HG03045 (cell line): ENCODE results near the gene MAP3K1.

Experiments
- ATAC-seq: cut with Tn5 transposase; IDR thresholded peaks from one replicate; pipeline ENCODE4 v1.9.1; 2021; ENCODE audit warnings: mild to moderate bottlenecking, moderate library complexity; ENCODE audit not compliant: unreplicated experiment

MAP3K1 gene

DNA sequence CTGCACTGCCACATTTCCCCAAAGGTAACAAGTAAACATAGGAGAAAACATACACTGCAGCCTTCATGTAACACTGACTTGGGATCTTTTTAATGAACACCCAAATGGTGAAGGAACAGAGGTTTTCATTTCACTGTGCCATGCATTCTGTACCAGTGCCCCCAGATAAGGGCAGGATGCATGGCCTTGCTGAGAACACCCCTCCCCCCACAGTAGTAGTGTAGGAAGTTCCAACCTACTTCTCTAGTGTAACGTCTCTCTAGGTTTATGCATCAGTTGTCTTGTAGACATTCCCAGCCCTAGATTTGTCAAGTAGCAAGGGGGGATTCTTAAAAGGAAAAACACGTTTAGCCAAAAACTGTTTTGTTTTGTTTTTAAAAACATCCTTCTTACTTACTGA is 29.9 kb downstream of the MAP3K1 start:
- ATAC-seq, result no peak

GRCh38 chr5:56845904-56846480 is 30.6 kb downstream of the MAP3K1 start:
- ATAC-seq, result no peak

GRCh38 chr5:56848206-56848605 is 32.9 kb downstream of the MAP3K1 start:
- ATAC-seq, result no peak

- no peak for ATAC-seq
Observed at GRCh38 chr5:56849671-56850070, 34.3 kb downstream of the MAP3K1 start.

DNA sequence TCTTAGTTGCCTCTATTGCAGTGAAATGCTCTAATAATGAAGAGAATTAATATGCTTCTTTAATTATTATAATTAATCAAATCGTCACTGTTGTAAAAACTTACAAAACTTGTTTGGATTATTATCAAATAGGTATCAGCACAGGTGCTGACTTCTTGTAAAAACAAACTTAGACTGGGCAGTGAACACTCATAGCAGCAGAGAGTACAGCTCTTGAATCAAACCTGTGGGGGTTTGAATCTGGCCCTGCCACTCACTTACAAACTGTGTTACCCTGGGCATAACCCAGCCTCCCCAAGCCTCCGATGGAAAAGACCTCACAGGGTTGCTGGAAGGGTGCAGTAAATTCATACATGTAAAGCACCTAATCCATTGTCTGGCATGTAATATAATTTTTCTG is 35.1 kb downstream of the MAP3K1 start:
- no peak for ATAC-seq

DNA sequence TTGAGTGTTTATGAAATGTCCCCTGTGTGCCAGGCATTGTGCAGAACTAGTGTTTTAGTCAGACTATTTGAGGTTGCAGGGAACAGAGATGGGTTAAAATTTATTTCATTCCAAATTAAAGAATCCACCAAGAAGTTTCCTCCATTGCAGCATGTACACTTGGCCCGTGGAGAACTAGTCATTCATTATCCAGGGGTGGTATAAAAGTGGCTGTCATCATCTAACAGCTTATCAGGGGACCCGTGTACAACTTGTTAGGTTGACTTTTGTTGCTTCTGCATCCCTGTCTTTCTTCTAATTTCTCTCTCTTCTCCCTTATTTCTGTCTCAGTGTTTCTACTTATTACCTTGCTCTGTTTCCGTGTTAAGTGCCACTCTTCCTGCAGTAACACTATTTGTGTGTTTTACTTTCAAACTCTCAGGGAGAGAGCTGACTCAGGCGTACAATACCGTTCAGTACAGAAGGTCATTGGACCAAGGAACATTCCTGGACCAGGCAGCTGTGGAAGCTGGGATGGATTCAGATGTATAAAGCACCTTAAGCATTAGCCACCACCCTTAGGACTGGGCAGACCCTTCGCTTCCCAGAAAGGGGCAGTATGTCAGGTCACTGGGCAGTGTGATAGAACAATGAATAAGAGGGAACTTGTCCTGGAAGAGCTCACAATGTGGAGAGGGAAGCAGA is 36.1 kb downstream of the MAP3K1 start:
- no peak for ATAC-seq

- no peak for ATAC-seq
Observed at GRCh38 chr5:56852228-56853000, 37.1 kb downstream of the MAP3K1 start.

GRCh38 chr5:56853698-56854097 is 38.3 kb downstream of the MAP3K1 start:
- ATAC-seq, result no peak

GRCh38 chr5:56854920-56855319 is 39.6 kb downstream of the MAP3K1 start:
- no peak for ATAC-seq

DNA sequence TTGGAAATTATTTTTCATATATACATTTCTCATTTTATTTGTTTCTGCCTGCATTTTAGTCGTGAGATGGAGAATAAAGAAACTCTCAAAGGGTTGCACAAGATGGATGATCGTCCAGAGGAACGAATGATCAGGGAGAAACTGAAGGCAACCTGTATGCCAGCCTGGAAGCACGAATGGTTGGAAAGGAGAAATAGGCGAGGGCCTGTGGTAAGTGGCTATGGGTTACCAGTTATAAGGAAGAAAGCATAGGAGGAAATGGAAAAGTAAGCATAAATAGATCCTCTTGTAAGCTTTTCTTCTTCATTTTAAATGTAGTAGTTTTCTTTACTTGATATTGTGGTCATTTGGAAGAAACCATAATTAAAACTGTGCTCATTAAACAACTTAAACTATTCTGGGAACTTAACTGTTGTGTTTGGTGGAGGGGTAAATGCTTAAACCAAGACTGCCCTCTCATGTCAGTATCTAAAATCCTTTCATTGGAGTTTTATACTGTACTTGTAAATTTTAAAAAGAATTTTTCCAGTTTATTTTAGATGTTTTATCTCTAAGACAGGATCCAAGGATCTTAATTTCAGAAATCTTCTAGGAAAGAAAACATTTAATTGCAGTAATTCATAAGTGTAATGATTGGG is 41.3 kb downstream of the MAP3K1 start:
- no peak for ATAC-seq

DNA sequence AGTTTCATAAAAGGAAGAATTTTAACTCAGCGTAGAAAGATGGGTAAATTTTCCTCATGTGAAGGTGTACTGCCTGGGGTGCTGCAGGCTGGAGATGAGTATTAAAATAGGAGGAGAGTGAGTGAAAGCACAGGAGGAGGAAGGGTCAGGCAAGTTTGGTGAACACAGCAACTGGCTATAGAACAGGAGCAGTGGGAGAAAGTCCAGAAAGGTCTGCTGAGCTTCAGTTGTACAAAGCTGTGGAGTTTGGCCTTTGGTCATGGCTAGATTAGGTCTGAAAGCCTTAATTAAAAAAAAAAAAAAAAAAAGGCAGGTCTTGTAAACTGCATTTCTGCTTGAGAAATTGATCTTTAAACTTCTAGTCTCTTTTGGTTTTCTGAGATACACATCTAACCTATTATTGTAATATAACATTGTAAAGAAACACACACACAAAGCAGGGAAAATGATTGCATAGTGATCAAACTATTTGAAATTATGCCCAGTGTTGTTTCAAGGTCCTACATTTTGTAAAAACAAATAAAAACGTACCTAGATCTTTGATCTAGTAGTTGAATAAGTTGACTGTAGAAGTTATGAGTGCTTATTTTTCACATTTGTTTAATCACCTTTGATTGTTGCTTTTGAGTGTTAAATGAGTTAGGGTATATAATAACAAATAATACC is 43.6 kb downstream of the MAP3K1 start:
- ATAC-seq, result no peak

DNA sequence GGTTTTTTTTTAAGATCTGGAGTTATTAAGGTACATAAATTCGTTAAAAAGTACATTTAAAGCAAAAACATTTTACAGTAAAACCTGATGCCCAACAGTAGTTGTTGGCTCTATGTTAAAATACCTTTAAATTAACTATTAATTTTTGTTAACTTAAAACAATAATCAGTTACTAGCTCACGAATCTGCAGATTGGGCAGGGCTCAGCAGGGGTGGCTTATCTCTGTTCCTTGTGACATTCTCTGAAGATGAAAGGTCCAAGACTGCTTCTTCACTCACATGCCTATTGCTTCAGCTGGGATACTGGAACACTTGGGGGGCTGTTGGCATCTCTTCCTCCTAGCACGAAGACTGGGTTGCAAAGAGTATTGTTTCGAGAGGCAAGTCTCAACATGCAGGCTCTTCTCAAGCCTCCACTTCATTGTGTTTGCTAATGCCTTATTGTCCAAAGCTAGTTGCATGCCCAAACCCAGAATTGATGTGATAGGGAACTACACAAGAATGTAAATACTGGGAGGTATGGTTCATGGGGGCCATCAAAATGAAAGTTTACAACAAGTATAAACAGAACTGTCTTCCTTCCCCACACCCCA is 46.6 kb downstream of the MAP3K1 start:
- ATAC-seq, result no peak

DNA sequence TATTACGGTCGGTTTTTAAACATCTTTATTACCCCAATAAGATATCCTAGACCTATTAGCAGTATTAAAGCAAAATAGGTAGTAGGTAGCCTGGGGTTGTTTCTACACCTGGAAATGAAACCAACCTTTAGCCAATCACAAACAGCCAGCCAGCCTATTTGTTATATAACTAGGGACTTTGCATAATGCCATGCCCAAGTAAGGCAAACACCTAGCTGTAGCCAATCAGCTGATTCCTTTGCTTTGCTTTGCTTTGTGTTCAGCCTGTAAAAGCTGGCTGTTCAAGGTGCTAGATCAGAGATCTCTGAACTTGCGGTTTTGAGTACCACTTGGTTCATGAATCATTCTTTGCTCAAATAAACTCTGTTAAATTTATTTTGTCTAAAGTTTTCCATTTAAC is 47.6 kb downstream of the MAP3K1 start:
- ATAC-seq, result no peak

DNA sequence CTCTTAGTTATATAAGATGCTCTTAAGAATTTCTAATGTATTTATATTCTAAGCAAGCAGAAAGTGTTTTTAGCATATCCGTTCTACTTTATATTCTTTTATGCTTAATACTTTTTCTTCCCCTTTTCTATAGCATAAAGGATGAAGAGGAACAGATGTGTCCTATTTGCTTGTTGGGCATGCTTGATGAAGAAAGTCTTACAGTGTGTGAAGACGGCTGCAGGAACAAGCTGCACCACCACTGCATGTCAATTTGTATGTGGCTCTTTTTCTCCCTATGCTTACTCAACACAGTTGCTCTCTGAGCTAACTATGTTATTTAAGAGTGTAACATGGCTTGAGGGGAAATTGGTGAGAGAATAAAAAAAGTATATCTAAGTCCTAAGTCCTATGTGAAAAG is 56.4 kb downstream of the MAP3K1 start:
- no peak for ATAC-seq

DNA sequence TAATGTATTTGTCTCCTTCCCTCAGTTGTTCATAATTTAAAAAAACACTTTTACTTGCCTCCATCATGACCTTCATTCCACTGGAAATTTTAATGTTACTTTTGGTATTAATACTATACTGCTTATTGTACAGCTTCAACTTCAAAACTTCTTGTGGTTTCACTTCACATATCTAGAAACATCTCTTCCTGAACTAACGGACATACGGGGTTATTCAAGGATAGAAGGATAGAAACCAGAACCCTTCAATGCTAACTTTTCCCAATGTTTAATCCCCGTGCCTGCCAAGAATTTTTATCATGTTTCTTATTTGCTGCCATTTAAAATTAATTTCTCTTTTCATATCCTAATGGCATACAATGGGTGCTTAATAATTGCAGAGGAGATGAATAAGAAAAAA is 57.7 kb downstream of the MAP3K1 start:
- no peak for ATAC-seq

DNA sequence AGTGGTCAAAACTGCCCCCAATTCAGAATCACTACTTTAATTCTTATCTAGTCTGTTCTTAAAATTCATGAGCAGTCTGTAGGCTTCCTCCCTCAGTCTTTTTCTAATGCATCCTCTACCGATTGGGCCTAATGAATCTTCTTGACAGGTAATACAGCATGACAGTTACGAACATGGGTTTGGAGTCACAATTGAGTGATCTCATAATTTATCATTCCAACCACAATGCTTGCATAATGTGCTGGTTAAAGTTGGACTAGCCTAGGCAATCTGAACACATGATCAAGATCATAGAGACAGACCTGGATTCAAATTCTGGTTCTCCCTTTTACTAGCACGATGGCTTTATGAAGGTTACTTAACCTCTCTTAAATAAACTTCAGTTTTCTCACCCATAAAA is 61.0 kb downstream of the MAP3K1 start:
- no peak for ATAC-seq

DNA sequence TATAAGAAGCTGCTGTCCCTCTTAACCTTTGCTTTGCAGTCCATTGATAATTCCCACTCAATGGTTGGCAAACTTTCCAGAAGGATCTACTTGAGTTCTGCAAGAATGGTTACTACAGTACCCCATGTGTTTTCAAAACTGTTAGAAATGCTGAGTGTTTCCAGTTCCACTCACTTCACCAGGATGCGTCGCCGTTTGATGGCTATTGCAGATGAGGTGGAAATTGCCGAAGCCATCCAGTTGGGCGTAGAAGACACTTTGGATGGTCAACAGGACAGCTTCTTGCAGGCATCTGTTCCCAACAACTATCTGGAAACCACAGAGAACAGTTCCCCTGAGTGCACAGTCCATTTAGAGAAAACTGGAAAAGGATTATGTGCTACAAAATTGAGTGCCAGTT is 66.2 kb downstream of the MAP3K1 start:
- ATAC-seq, result no peak

- no peak for ATAC-seq
Observed at GRCh38 chr5:56893251-56893951, 78.1 kb downstream of the MAP3K1 start.

GRCh38 chr5:56896763-56897162 is 81.4 kb downstream of the MAP3K1 start:
- ATAC-seq, result no peak

- ATAC-seq, result no peak
Observed at GRCh38 chr5:56898213-56898612, 82.9 kb downstream of the MAP3K1 start.
